Testis (tissue), 2 donors: ENCODE measurements around the gene MAPK1.

Source experiments
- POLR2A ChIP-seq: fragments of 450-650 bp; IDR thresholded peaks from one replicate; pipeline ENCODE4 v1.6.1; 2017; ENCODE audit warnings: antibody characterized with exemption, mild to moderate bottlenecking, moderate library complexity
- TF ChIP-seq, protein P1 (sequence below), 3 experiments: fragments of 450-650 bp in 2 of 3; fragments of 200-600 bp in 1 of 3; sonication (generic) in 1 of 3; IDR thresholded peaks; one replicate each; pipeline ENCODE4 v1.5.1; 2016 to 2019; ENCODE audit warnings: antibody characterized with exemption in 3 of 3, mild to moderate bottlenecking in 2 of 3, moderate library complexity in 1 of 3

DNA sequence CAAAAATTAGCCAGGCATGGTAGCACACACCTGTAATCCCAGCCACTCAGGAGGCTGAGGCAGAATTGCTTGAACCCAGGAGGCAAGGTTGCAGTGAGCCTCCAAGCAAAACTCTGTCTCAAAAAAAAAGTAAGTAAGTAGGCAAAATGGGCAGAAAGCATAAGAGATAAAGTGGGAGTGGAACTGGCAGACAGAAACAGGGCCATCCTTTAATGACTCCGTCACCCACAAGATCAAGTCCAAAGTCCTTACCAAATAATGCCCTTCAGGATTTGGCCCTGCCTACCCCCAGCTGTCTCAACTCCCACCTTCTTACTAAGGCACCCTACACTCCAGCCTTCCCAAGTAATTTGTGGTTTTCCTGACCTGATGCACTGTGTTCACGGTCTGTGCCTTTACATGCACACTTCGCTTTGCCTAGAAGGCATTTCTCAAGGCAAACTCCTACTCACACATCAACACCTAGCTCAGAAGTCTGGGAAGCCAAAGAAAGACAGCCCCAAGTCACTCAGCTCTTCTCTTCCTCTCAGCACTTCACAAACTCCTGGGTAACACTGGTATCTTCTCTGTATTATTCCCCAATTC is 6.1 kb downstream of the MAPK1 start:
- TF ChIP-seq, protein P1, sequence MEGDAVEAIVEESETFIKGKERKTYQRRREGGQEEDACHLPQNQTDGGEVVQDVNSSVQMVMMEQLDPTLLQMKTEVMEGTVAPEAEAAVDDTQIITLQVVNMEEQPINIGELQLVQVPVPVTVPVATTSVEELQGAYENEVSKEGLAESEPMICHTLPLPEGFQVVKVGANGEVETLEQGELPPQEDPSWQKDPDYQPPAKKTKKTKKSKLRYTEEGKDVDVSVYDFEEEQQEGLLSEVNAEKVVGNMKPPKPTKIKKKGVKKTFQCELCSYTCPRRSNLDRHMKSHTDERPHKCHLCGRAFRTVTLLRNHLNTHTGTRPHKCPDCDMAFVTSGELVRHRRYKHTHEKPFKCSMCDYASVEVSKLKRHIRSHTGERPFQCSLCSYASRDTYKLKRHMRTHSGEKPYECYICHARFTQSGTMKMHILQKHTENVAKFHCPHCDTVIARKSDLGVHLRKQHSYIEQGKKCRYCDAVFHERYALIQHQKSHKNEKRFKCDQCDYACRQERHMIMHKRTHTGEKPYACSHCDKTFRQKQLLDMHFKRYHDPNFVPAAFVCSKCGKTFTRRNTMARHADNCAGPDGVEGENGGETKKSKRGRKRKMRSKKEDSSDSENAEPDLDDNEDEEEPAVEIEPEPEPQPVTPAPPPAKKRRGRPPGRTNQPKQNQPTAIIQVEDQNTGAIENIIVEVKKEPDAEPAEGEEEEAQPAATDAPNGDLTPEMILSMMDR (IDR thresholded peaks at IDR 0.05), result no peak
- no peak for TF ChIP-seq POLR2A
